Activated B cell treated with CpG ODN at 0.5 μM for 24 hours (primary cell): Measurements from ENCODE around the gene RASEF. TPM values are rescaled to one million over a fixed set of nuclear protein-coding genes. Genes with fewer than 3 reads are reported as not detected.

Experiments
- ATAC-seq: fragments of 200-7000 bp; cut with Tn5 transposase; one replicate; pipeline ENCODE4 v1.10.0; 2021; ENCODE audit warnings: low read depth, mild to moderate bottlenecking, moderate library complexity
- CTCF ChIA-PET: fragments of 350-600 bp; sonication (Branson Sonifier 250); formaldehyde crosslinking; loops from one replicate; lab custom pipeline; 2021; ENCODE audit warnings: antibody characterized with exemption; lab: Charles Lee
- POLR2A ChIA-PET: fragments of 350-600 bp; sonication (Branson Sonifier 250); formaldehyde crosslinking; loops from one replicate; lab custom pipeline; 2021; ENCODE audit warnings: antibody characterized with exemption; lab: Charles Lee
- DNase-seq: peaks from one replicate; pipeline ENCODE4 v3.0.0; 2022
- H3K27ac Mint-ChIP-seq: one replicate; pipeline ENCODE4 v1.8.0; 2020; ENCODE audit warnings: mixed read lengths
- H3K27me3 Mint-ChIP-seq: one replicate; pipeline ENCODE4 v1.8.0; 2021; ENCODE audit warnings: mixed read lengths
- H3K36me3 Mint-ChIP-seq: one replicate; pipeline ENCODE4 v1.8.0; 2021; ENCODE audit warnings: low read depth, mixed read lengths
- H3K4me1 Mint-ChIP-seq: one replicate; pipeline ENCODE4 v1.8.0; 2021; ENCODE audit warnings: mixed read lengths
- H3K4me3 Mint-ChIP-seq: one replicate; pipeline ENCODE4 v1.8.0; 2020; ENCODE audit warnings: mild to moderate bottlenecking, mixed read lengths
- H3K9me3 Mint-ChIP-seq: one replicate; pipeline ENCODE4 v1.8.0; 2020; ENCODE audit warnings: mixed read lengths
- CTCF ChIP-seq: fragments of 200-600 bp; IDR thresholded peaks from one replicate; pipeline ENCODE4 v1.8.0; 2022; ENCODE audit warnings: antibody characterized with exemption, mild to moderate bottlenecking
- intact Hi-C: fragments of 100-400 bp; cut with micrococcal nuclease; formaldehyde crosslinking; loops from one replicate; pipeline ENCODE4 v1.15.1; 2024
- total RNA-seq: library from RNA; stranded (reverse); gene quantifications from 2 replicates; pipeline ENCODE4 v1.2.3, GENCODE V29; 2022

Gene RASEF
- total RNA-seq, 1 donor from 2014 or later: not detected

- no peaks in the 10 kb centered on the region for H3K4me1 Mint-ChIP-seq
- H3K36me3 Mint-ChIP-seq: no peaks in the 10 kb centered on the region
- ChIA-PET POLR2A (no interaction called here), CTCF (no interaction called here)
- no peaks in the 10 kb centered on the region for H3K9me3 Mint-ChIP-seq
- H3K27me3 Mint-ChIP-seq: peaks cover 4% of the 10 kb centered on the region
- TF ChIP-seq CTCF: no peak
- intact Hi-C loops: no loop called here
- no peak overlapping the region for H3K27ac Mint-ChIP-seq
- no peak for DNase-seq
- H3K4me3 Mint-ChIP-seq: no peak overlapping the region
- no peak for ATAC-seq
Observed at GRCh38 chr9:82968816-82969215, 94.1 kb downstream of the RASEF start.

- H3K27ac Mint-ChIP-seq: no peak overlapping the region
- TF ChIP-seq CTCF: no peak
- intact Hi-C loops: no loop called here
- DNase-seq: no peak
- no peaks in the 10 kb centered on the region for H3K9me3 Mint-ChIP-seq
- peaks cover 4% of the 10 kb centered on the region for H3K27me3 Mint-ChIP-seq
- no peak overlapping the region for H3K4me3 Mint-ChIP-seq
- no peak for ATAC-seq
- ChIA-PET POLR2A (no interaction called here), CTCF (no interaction called here)
- no peaks in the 10 kb centered on the region for H3K4me1 Mint-ChIP-seq
- H3K36me3 Mint-ChIP-seq: no peaks in the 10 kb centered on the region
Observed at GRCh38 chr9:82968388-82968787, 94.6 kb downstream of the RASEF start.

- Mint-ChIP-seq H3K4me1 (no peaks in the 10 kb centered on the region), H3K36me3 (no peaks in the 10 kb centered on the region), H3K27me3 (peaks cover 4% of the 10 kb centered on the region), H3K4me3 (no peak overlapping the region), H3K9me3 (no peaks in the 10 kb centered on the region), H3K27ac (no peak overlapping the region)
- CTCF ChIA-PET: interaction anchor here (0.6 to 0.8 kb wide), 2 partner anchors 12 to 1439 kb away, joined by 3 read pairs; no protein-coding TSS in a partner anchor
- intact Hi-C loops: loop anchor here (5.0 kb wide), 2 partner anchors 1274 to 1439 kb away; partner anchors contain the start of gene TLE1
- TF ChIP-seq CTCF: no peak
- POLR2A ChIA-PET: no interaction called here
- ATAC-seq (peak; percentile 60), DNase-seq (no peak)
Observed at GRCh38 chr9:82961504-82962125, 101.3 kb downstream of the RASEF start.

GRCh38 chr9:82957529-82958379, 105.2 kb downstream of the RASEF start:
- TF ChIP-seq CTCF: no peak
- Mint-ChIP-seq H3K9me3 (no peaks in the 10 kb centered on the region), H3K27ac (no peak overlapping the region), H3K4me3 (no peak overlapping the region), H3K36me3 (no peaks in the 10 kb centered on the region), H3K4me1 (no peaks in the 10 kb centered on the region), H3K27me3 (no peaks in the 10 kb centered on the region)
- POLR2A ChIA-PET: no interaction called here
- DNase-seq (no peak), ATAC-seq (no peak)
- intact Hi-C loops: no loop called here
- CTCF ChIA-PET: no interaction called here

GRCh38 chr9:82949203-82949602, 113.7 kb downstream of the RASEF start:
- ATAC-seq: no peak
- Mint-ChIP-seq H3K4me1 (no peaks in the 10 kb centered on the region), H3K36me3 (no peaks in the 10 kb centered on the region), H3K27ac (no peak overlapping the region), H3K4me3 (no peak overlapping the region), H3K27me3 (no peaks in the 10 kb centered on the region), H3K9me3 (no peaks in the 10 kb centered on the region)
- ChIA-PET POLR2A (interaction anchor here (0.6 kb wide), 1 partner anchor 1304 kb away, joined by 3 read pairs; no protein-coding TSS in a partner anchor), CTCF (interaction anchor here (1.0 kb wide), 1 partner anchor 12 kb away, joined by 3 read pairs; no protein-coding TSS in a partner anchor)
- no peak for TF ChIP-seq CTCF
- intact Hi-C loops: no loop called here
- DNase-seq: no peak
